Dedifferentiated amniotic fluid mesenchymal stem cell (primary cell): Measurements from ENCODE around the gene TRNAU1AP.
"Not testable (repeated sequence)": the region's sequence is repeated elsewhere in the genome, so short reads cannot be mapped to it uniquely, and the experiment has no call there.

Experiments used
- DNase-seq: peaks from one replicate; pipeline ENCODE4 v3.0.0-alpha.2; 2016; ENCODE audit errors: extremely low spot score

The TRNAU1AP gene

DNA sequence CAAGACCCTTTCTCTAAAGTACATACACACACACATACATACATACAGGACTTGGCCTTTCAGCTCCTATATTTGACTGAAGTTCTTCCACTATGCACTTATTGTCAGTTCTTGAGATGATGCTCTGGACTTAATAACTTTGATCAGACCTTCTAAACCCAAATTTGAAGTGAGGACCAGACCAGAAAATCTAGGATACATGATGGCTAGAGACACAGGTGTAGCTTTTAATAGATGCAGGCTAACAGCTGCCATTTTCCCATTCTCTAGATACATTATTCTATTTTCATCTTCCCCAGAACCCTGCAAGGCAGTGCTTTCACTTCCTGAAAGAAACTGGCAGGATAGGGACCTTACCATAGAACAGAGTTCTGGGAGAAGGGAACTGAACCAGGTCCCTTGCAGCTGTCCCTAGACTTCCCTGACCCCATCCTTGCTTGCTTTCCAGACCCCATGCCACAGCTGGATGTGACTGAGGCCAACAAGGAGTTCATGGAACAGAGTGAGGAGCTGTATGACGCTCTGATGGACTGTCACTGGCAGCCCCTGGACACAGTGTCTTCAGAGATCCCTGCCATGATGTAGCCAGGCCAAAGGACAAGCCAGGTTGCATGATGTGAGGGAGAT lies 24.3 kb downstream of the TRNAU1AP start:
- no peak for DNase-seq

DNA sequence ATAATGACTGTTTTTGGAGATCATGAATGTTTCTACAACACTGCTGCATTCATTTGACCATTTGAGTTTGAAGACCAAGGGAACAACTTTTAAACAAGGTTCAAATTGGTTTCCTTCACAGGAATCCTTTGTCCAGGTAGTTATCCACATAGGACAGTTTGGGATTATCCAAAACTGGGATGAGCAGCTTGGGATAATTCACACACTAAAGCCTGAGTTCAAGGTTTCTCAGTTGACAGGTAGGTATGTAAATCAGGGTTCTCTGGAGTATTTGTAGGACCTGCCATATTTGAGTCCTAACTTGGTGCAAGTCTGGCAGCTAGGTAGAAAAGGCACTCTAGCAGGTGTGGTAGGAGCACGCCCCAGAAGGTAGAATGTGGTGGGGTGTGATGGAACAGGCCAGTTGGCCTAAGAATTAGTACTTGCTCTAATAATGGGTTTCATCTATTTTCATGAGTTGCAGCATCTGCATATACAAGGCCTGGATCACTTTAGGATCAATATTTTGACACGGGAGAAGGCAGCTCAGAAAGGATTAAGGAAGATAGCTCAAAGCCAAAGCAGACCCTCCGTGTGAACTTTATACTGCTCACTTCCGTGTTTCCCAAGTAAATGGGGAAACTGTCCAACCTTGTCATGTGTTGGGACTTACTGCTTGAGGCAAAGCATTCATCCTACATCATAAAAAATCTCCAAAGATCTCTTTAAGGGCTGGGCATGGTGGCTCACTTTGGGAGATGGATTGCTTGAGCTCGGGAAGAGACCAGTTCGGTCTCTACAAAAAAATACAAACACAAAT lies 25.1 kb downstream of the TRNAU1AP start:
- DNase-seq, result no peak

DNA sequence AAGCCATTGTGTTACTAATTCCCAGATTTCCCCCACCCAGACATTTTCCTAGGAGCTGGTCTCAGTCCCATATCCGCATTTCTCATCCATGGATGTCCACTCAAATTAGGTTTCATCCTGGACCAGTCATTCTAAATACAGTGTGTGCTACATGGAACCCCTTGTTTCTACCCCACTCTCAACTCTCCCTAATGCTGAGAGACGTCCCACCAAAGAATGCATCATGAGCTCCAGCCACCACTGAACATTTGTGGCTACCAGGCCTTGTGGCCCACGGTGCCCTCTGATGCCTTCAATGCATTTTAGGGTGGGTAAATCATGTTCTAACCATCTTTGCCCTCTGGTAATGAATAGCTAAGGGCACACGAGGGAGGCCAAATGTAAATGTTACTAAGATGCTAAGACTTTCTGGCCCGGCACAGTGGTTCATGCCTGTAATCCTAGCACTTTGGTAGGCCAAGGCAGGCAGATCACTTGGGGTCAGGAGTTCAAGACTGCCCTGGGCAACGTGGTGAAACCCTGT lies 25.9 kb downstream of the TRNAU1AP start:
- no peak for DNase-seq

DNA sequence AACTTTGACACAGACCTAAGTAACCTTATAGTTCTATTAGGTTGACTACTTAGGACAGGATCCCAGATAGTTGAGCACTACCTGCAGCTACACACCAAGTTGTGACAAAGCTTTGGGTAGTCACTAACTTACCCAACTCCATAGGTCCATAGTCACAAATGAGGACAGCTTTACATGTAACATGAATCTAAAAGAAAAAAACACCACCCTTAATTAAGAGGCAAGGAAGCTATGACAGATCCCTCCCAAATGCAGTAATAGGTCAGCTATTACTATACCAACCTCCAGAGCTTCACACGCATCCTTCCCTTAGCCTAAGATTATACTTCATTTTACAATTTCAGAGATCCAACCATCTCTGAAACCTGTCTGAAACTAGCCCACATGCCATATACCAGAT lies 26.5 kb downstream of the TRNAU1AP start:
- DNase-seq, result no peak

DNA sequence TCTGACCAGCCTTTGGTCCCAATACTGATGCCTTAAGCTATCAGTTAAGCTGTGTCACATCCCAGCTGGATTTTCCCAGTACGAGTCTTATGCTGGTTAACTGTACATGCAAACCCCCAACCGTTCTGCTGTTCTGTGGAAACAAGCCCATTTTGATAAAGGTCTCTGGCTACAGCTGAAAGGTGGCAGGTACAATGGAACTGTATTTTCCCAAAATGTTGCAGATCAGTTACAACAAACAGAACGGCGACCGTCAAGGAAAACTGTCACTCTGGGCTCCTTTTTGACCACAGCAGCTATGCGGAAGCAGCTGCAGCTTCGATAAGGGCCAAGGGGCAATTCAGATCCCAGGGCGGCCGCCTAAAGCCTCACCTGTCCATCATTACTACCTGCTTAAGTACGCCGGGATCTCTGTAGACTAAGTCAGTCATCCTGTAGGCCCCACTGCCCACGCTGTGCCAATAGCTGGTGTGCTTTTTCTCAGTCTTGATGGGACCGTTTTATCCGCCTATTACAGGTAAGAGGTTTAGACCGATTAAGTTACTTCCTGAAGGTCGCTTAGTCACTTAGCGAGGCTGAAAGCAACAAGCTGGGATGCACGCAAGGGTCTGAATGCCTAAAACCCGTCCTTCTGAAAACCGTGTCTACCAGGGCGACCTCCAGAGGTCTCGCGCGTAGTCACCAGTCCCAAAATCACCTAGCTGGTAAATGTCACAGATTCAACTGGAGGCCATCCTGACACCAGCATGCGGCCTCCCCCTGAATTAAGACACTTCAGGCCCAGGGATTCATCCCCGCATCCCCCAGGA lies 28.0 kb downstream of the TRNAU1AP start:
- no peak for DNase-seq

DNA sequence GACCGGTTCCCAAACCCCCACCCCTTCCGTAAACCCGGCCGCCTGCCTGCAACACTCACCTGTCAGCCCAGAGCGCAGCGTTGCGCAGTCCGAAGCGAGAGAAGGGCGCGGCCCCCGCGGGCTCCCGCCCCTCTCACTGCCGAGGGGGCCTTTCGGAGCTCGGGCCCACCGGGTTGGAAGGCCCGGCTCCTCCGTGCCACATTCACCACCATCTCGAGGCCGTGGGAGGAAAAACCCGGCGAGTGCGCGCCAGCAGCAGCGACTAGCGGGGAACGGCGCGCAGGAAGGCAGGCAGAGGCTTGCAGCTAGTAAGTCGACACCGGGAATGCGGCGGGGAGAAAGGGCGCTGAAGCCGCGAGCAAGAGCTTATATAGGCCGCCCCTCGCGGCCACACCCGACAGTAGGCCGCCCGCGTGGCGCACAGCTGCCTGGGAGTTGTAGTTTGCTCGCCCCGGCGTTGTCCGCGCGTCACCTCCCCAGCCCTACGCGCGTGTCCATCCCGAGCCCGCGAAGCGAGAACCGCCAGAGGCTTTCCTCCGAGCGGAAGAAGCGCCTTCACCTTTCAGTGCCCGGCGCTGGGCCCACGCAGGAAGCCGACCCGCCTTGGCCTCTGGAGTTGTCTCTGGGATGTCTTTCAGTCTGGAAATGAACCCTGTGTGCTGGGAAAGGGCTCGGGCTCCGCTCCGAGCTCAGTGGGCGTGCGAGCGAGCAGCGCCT lies 28.8 kb downstream of the TRNAU1AP start:
- DNase-seq, result peak; percentile 93

DNA sequence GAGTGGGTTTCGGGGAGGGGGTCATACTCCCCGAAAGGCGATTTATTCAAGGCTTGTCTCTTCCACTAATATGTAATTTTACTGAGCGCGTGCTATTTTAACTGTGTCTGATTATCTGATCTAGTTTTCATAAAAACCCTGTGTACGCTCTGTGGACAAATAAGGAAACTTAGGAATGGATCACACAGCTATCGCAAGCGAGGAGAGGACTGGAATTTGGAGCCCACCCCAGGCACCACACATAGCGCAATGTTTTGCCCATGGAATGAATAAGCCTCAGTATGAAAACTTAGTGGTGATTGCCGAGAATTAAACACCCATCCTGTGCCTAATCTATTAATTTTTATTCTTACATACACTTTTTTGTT lies 29.3 kb downstream of the TRNAU1AP start:
- DNase-seq, result no peak

DNA sequence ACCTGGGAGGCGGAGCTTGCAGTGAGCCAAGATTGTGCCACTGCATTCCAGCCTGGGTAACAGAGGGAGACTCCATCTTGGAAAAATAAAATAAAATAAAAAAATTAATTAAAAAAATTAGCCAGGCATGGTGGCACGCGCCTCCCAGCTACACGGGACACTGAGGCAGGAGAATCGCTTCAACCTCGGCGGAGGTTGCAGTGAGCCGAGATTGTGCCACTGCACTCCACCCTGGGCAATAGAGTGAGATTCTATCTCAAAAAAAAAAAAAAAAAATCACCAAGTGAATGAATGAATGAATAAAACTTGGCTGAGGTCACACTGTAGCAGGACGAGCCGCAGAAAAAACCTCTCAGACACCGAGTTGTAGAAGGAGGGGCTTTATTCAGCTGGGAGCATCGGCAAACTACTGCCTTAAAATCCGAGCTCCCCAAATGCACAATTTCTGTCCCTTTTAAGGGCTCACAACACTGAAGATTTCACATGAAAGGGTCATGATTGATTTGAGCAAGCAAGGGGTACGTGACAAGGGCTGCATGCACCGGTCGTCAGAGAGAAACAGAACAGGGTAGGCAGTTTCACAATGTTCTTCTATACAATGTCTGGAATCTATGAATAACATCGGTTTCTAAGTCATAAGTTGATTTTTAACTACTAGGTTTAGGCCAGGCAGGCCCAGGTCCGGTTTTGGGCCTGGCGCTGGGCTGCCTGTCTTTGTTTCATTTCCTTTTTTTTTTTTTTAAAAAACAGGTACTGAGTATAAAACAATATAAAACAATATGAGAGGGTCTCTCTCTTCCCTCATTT lies 33.9 kb downstream of the TRNAU1AP start:
- not testable (repeated sequence) for DNase-seq

DNA sequence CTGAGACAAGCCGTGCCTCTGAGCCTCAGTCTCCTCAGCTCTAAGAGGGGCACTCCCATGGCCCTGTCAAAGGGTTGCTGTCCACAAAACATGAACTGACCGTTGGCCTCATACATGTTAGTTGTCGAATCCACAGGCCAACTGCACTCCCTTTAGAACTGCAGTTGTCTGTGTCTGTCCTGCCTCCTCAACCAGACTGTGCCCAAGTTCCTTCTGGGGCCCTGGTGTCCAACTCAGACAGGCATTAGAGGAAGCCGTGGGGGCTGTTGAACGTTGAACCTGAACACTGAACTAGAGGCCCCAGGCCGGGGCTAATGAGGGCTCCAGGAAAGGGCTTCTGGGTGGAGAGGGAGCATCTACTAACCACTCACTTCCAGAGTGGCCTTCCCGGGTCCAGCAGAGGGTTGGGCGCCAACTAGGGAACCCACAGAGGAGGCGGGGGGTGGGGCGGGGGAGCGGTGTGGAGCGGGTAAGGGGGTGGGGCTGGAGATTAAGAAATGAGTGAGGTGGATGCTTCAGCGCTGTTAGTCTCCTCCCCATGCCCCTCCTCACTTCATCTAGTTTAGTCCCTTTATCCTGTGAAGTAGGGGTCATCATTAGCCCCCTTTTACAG lies 38.9 kb downstream of the TRNAU1AP start, which contains the start of gene RAB42:
TSS of gene RAB42 (plus strand) at position 558 of the 613 bp plus-strand sequence. CDS start 247 bp downstream, outside the sequence.
- no peak for DNase-seq

DNA sequence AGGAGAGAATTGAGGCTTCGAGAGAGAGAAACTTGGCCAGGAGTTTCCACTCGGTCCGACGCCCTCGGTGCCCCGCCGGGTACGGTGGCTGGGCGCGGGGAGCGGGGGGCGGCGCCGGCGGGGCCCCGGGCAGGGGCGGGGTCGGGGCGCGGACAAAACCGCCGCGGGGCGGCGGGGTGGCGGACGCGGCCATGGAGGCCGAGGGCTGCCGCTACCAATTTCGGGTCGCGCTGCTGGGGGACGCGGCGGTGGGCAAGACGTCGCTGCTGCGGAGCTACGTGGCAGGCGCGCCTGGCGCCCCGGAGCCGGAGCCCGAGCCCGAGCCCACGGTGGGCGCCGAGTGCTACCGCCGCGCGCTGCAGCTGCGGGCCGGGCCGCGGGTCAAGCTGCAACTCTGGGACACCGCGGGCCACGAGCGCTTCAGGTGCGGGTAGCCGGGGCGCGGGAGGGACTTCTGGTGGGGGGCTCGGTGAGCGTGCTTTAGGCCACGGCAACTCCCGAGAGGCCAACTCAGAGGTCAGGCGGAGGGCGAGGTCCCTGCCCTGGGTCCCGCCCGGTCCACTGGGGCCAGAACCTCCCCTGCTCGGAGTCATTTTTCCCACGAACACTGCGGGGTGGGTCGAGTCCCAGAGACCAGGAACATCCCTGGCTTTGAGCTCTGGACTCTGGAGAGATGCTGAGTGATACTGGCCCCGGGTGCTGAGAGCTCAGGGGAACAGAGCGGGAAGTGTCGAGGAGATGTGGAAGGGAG lies 39.6 kb downstream of the TRNAU1AP start:
- DNase-seq, result no peak

DNA sequence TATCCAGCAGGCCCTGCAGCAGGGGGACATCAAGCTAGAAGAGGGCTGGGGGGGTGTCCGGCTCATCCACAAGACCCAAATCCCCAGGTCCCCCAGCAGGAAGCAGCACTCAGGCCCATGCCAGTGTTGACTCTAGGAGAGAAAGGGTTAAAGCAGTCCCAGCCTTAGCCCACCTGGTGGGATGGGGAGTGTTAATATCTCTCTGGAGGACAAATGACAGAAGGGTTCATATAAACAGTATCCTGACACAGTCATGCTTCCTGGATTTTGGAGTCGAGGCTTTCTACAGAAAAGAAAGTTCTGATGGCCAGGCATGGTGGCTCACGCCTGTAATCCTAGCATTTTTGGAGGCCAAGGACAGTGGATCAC lies 41.1 kb downstream of the TRNAU1AP start:
- DNase-seq, result not testable (repeated sequence)

DNA sequence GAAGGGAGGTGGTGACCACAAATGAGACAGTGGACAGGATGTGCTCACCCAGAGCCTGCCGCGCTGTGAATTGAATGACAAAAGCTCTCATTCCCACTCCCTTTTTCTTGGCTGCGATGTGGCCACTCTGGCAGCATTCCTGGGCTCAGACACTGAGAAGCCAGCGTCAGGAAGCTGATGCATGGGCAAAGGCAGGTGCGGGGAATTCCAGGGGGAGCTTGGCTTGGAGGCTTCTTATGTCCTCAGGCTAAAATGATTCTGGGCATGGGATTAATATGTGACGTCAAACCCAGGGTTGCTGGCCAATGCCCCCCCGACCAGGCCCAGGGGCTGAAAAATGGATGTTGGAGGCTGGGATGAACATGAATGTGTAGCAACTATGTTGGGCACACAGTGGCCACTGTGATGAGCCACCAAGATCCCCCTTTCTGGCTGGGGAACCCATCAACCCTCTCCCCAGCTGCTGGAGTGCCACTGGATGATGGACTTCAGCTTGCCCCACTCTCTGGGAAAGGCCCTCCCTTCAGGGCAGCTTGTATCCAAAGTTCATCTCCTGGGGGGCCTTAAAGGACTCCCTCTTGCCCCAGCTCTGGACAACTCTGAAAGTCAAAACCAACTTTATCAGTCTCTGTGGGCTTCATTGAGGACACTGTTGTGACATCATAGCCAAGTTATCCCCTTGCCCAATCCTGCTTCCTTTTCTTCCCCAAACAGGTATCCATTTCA lies 42.0 kb downstream of the TRNAU1AP start:
- DNase-seq, result not testable (repeated sequence)

DNA sequence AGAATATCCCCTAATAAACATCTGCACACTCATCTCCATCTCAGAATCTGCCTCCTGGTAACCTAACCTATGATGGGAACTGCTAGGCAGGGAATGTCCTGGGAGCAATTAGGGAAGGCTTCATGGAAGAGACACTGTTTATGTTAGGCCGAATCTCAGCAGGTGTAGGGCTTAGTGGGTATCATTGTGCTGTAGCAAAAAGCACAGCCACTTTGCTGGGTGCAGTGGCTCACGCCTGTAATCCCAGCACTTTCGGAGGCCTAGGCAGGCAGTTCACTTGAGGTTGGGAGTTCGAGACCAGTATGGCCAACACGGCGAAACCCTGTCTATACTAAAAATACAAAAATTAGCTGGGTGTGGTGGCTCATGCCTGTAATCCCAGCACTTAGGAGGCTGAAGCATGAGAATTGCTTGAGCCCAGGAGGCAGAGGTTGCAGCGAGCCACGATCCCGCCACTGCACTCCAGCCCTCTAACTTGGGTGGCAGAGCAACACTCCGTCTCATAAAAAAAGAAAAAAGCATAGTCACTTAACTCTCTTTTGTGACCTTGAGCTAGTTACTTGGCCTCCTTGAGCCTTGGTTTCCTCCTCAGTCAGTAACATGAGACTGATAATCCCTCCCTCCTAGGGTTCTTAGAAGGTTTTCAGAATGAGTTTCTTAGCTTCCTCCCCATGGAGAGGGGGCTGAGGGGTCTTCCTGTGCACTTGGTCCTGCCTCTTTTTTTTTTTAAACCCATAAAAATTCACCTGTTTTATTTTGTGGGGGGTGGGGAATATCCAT lies 42.7 kb downstream of the TRNAU1AP start:
- no peak for DNase-seq

DNA sequence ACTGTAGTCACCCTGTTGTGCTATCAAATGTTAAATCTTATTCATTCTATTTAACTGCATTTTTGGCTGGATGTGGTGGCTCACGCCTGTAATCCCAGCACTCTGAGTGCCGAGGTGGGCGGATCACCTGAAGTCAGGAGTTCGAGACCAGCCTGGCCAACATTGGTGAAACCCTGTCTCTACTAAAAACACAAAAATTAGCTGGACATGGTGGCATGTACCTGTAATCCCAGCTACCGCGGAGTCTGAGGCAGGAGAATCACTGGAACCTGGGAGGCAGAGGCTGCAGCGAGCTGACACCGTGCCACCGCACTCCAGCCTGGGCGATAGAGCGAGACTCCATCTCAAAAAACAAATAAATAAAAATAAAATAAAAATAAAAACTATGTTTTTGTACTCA lies 43.4 kb downstream of the TRNAU1AP start:
- DNase-seq, result not testable (repeated sequence)

DNA sequence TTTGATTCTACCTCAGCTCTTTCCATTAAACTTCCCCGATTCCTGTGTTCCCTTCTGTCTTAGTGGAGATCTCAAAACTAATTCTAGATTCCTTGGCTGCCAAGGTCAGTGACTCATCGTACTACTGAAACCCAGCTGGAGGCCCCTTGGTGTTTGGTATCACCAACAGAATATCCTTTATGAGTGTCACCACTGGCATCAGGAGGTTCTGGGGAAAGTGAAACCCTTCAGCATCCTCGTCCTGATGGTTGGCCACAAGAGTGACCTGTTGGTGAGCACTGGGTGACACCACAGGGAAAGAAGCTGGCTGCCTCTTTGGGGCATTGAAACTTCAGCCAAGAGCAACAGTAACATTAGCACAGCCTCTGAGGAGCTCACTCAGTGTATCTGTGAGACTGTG lies 48.8 kb downstream of the TRNAU1AP start:
- peak; percentile 94 for DNase-seq

DNA sequence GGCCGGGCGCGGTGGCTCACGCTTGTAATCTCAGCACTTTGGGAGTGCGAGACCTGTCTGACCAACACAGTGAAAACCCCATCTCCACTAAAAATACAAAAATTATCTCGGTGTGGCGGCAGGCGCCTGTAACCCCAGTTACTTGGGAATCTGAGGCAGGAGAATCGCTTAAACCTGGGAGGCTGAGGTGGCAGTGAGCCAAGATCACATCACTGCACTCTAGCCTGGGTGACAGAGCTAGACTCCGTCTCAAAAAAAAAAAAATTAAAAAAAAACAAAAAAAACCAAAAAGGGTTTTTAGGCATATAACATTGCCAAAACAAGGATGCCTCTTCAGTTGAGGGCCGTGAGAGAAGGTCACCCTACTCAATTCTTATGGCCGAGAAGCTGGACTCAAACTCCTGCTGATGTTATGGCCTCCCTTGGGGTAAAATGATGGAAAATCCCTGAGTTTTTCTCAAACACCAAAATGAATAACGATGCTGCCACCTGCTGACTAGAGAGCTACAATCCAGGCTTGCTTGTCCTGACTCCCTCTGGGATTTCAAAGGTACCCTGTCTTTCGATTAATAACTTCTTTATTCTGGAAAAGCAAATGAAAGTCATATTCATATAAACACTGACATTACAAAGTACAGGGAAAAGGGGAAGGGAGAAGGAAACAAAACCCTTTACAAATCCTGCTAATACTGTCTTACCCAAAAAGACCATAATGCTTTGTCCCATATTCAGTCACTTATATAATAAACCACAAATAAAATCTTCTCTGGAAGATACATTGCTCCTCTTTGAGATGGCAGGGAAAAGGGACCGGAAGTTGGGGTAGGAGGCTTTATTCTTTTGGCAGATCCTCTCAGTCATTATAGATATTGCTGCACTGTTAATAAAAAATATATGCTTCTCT lies 49.9 kb downstream of the TRNAU1AP start:
- peak; percentile 90 for DNase-seq

DNA sequence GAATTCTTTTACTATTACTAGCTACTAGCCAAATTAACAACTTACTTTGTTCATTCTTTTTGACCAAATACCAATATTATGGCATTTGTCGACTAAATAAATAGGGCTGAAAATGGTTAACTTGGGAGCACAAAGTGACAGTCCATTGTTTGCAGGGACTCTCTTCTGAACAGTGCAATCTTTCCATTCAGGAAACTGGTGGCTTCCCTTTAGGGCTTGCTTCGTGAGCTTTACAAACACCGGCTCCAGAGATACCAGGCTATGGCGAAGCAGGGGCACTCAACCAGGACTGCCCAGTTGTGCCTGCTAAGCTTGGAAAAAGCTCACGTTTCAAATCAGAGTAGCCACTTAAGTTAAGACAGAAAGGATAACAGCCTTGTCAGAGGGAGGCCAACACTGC lies 51.5 kb downstream of the TRNAU1AP start:
- no peak for DNase-seq
